ENCODE data around the gene PRDM16.

DNA sequence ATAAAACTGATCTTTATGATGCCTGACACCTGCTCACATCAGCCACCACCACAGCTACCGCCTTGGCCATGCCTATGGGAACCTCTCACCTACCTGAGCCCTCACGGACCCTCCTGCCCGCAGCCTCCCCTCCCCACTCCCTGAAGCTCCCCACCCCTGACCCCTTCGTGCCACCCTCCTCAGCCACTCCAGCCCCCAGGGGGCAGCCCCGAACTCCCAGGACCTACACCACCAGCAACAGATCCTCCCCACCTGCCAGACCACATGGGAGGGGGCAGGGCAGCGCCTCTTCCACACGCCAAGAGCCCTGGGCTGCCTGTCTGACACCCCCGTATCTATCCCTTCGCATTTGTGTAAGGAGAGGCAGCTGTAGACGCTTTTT lies 371.3 kb downstream of the PRDM16 start:
- TF ChIP-seq CTCF (IDR thresholded peaks at IDR 0.05), result no peak
- no peak for TF ChIP-seq EZH2 (IDR thresholded peaks at IDR 0.05; ENCODE audit: borderline replicate concordance, insufficient read depth, low read depth, low read length, poor library complexity, severe bottlenecking)
